Astrocyte (in vitro differentiated cells and primary cell): ENCODE results near the gene CACNA1H.

ENCODE experiments used
- EZH2 ChIP-seq: IDR thresholded peaks from 2 replicates; pipeline ENCODE4 v1.6.1; 2012; ENCODE audit warnings: mild to moderate bottlenecking, low read length, inconsistent platforms; ENCODE audit not compliant: insufficient read depth
- TF ChIP-seq, protein P1 (sequence below): IDR thresholded peaks from 2 replicates; pipeline ENCODE4 v1.5.1; 2011; ENCODE audit warnings: low read depth, mild to moderate bottlenecking, inconsistent platforms, low read length, moderate library complexity; ENCODE audit not compliant: insufficient read depth

- no peak for TF ChIP-seq EZH2
- TF ChIP-seq, protein P1, sequence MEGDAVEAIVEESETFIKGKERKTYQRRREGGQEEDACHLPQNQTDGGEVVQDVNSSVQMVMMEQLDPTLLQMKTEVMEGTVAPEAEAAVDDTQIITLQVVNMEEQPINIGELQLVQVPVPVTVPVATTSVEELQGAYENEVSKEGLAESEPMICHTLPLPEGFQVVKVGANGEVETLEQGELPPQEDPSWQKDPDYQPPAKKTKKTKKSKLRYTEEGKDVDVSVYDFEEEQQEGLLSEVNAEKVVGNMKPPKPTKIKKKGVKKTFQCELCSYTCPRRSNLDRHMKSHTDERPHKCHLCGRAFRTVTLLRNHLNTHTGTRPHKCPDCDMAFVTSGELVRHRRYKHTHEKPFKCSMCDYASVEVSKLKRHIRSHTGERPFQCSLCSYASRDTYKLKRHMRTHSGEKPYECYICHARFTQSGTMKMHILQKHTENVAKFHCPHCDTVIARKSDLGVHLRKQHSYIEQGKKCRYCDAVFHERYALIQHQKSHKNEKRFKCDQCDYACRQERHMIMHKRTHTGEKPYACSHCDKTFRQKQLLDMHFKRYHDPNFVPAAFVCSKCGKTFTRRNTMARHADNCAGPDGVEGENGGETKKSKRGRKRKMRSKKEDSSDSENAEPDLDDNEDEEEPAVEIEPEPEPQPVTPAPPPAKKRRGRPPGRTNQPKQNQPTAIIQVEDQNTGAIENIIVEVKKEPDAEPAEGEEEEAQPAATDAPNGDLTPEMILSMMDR: no peak
Observed at GRCh38 chr16:1196494-1196893, 43.6 kb downstream of the CACNA1H start.
